Suprapubic skin (tissue), 4 donors: ENCODE measurements around the gene ZSCAN1. TPM values are rescaled to one million over a fixed set of nuclear protein-coding genes. Genes with fewer than 3 reads are reported as not detected.

Experiments used
- DNase-seq, 2 donors: peaks; one replicate each; pipeline ENCODE4 v3.0.0-alpha.2; 2019; ENCODE audit warnings: low spot score in 2 of 2
- H3K27ac ChIP-seq: fragments of 200-600 bp; sonication (generic); one replicate; pipeline ENCODE4 v1.5.1; 2019
- H3K27me3 ChIP-seq: fragments of 200-600 bp; sonication (generic); one replicate; pipeline ENCODE4 v1.5.1; 2019
- H3K36me3 ChIP-seq: fragments of 200-600 bp; sonication (generic); one replicate; pipeline ENCODE4 v1.5.1; 2019
- H3K4me1 ChIP-seq: fragments of 200-600 bp; sonication (generic); one replicate; pipeline ENCODE4 v1.5.1; 2019
- H3K4me3 ChIP-seq: fragments of 200-600 bp; sonication (generic); one replicate; pipeline ENCODE4 v1.5.1; 2019; ENCODE audit warnings: mild to moderate bottlenecking
- H3K9me3 ChIP-seq: fragments of 200-600 bp; sonication (generic); one replicate; pipeline ENCODE4 v1.5.1; 2019
- EP300 ChIP-seq: sonication (generic); formaldehyde crosslinking; IDR thresholded peaks from one replicate; pipeline ENCODE4 v1.6.1; 2017; ENCODE audit warnings: antibody characterized with exemption
- POLR2A ChIP-seq, 2 donors: fragments of 450-650 bp; IDR thresholded peaks; one replicate each; pipeline ENCODE4 v1.6.1; 2017; ENCODE audit warnings: antibody characterized with exemption in 2 of 2, mild to moderate bottlenecking in 2 of 2, moderate library complexity in 2 of 2
- POLR2AphosphoS5 ChIP-seq, 3 donors: sonication (generic); formaldehyde crosslinking; IDR thresholded peaks; one replicate each; pipeline ENCODE4 v1.6.1; 2017; ENCODE audit warnings: antibody characterized with exemption in 3 of 3
- WGBS: methylation state at CpG from one replicate; pipeline ENCODE4 v1.1.5; 2018; 5-methylcytosine and 5-hydroxymethylcytosine counted together
- total RNA-seq, 4 donors: library from RNA; depleted of rRNA; stranded (reverse); fragments of >200 nt; gene quantifications; one replicate each; pipeline ENCODE4 v1.1.0, GENCODE V29; 2016
- TF ChIP-seq, protein P1 (sequence below), 2 donors: fragments of 200-600 bp in 1 of 2; fragments of 450-650 bp in 1 of 2; sonication (generic) in 1 of 2; IDR thresholded peaks; one replicate each; pipeline ENCODE4 v1.5.1; 2016 to 2019; ENCODE audit warnings: antibody characterized with exemption in 2 of 2, mild to moderate bottlenecking in 1 of 2, moderate library complexity in 1 of 2

The ZSCAN1 gene, protein sequence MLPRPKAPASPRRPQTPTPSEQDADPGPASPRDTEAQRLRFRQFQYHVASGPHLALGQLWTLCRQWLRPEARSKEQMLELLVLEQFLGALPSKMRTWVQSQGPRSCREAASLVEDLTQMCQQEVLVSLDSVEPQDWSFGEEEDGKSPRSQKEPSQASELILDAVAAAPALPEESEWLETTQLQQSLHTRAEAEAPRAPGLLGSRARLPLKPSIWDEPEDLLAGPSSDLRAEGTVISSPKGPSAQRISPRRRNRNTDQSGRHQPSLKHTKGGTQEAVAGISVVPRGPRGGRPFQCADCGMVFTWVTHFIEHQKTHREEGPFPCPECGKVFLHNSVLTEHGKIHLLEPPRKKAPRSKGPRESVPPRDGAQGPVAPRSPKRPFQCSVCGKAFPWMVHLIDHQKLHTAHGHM
- total RNA-seq = not detected

DNA sequence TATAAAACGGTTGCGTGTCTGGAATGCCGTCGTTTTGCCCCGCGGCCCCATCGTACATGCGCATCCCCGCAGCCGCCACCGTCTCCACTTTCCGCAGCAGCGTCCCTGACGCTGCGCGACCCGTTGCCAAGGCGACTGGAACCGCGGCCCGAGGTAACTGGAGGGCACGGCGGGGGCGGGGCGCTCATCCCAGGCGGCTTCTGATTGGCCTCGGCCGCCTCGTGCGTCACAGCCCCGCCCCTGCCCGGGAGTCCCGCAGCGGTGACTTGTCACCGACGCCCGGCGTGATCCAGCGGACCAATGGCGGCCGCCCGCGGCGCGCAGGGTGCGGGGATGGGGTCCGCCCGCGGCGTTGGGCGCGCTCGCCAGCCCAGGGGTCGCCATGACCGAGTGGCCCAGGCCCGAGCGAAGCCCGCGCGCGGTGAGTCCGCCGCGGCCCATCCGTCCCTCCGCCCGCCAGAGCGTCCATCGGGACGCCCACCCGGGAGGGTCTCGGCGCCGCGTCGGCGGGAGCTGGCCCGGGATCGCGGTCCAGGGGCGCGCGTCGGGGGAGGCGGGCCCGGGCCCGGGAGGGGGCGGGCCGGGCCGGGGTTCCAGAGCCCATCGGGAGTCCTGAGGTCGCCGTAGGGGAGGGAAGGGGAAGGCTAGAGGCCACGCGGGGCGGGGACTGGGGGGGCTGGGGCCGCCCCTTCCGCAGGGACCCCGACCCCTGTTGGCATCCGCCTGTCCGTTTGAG, at the start of gene ZSCAN1:
ZSCAN1 (plus strand) TSS at position 285 of the 736 bp plus-strand sequence. CDS start 3,812 bp downstream, outside the sequence.
- H3K27ac ChIP-seq = no peak within 1 kb of the TSS
- H3K4me1 ChIP-seq = peaks cover 5% of the 10 kb centered on the region
- peak within 1 kb of the TSS; percentile 54 for H3K4me3 ChIP-seq
- H3K36me3 ChIP-seq = no peaks in the 10 kb centered on the region
- H3K9me3 ChIP-seq = peaks cover 11% of the 10 kb centered on the region
- WGBS = 7% methylated on average over 38 of the region's 101 CpGs
- TF ChIP-seq, protein P1, sequence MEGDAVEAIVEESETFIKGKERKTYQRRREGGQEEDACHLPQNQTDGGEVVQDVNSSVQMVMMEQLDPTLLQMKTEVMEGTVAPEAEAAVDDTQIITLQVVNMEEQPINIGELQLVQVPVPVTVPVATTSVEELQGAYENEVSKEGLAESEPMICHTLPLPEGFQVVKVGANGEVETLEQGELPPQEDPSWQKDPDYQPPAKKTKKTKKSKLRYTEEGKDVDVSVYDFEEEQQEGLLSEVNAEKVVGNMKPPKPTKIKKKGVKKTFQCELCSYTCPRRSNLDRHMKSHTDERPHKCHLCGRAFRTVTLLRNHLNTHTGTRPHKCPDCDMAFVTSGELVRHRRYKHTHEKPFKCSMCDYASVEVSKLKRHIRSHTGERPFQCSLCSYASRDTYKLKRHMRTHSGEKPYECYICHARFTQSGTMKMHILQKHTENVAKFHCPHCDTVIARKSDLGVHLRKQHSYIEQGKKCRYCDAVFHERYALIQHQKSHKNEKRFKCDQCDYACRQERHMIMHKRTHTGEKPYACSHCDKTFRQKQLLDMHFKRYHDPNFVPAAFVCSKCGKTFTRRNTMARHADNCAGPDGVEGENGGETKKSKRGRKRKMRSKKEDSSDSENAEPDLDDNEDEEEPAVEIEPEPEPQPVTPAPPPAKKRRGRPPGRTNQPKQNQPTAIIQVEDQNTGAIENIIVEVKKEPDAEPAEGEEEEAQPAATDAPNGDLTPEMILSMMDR (IDR thresholded peaks at IDR 0.05) = no peak
- TF ChIP-seq EP300 (no peak), POLR2AphosphoS5 (IDR thresholded peaks at IDR 0.05) (no peak), POLR2A (IDR thresholded peaks at IDR 0.05) (no peak)
- peak; percentile 73 to 89 for DNase-seq
- H3K27me3 ChIP-seq = peaks cover 32% of the 10 kb centered on the region

DNA sequence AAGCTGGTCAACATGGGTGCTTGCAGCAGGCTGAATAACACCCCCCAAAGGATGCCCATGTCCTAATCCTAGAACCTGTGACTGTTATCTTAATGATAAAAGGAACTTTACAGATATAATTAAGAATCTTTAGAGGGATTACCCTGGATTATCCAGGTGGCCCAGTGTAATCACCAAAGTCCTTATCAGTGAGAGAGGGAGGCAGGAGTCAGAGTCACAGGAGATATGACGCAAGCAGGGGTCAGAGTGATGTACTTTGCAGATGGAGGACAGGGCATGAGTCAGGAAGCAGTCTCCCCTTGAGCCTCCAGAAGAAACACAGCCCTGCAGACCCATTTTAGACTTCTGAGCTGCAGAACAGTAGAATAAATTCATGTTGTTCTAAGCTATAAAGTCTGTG, 41.0 kb upstream of the ZSCAN1 start:
- Histone ChIP-seq H3K27me3 (no peaks in the 10 kb centered on the region), H3K4me1 (no peaks in the 10 kb centered on the region), H3K36me3 (peaks cover 73% of the 10 kb centered on the region), H3K9me3 (peaks cover 32% of the 10 kb centered on the region), H3K4me3 (no peak overlapping the region), H3K27ac (no peak overlapping the region)
- WGBS = 94% methylated on average over 1 of the region's 1 CpG
- TF ChIP-seq POLR2A (IDR thresholded peaks at IDR 0.05) (no peak), POLR2AphosphoS5 (IDR thresholded peaks at IDR 0.05) (no peak), EP300 (no peak)
- TF ChIP-seq, protein P1 (IDR thresholded peaks at IDR 0.05) = no peak
- DNase-seq = no peak

DNA sequence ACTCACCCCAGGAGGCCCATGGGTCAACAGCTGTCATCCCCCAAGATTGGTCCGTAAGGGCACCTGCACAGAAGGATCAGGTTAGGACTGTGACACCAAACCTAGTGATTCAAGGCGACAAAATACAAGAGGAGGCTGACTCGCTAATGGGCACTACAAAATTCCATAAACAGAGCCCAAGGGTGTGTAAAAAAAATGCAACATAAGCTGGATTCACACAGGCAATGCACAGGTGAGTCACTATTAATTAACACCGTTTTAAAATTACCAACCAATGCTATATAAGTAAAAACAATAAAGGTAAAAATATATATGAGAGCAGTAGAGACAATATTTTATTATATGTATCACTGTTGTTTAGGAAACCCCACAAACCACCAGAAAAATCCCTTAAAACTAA, 33.1 kb upstream of the ZSCAN1 start:
- H3K27me3 ChIP-seq = no peaks in the 10 kb centered on the region
- peaks cover 26% of the 10 kb centered on the region for H3K4me1 ChIP-seq
- DNase-seq = no peak
- WGBS = 96% methylated on average over 4 of the region's 4 CpGs
- no peak for TF ChIP-seq POLR2A (IDR thresholded peaks at IDR 0.05)
- no peak for TF ChIP-seq EP300
- TF ChIP-seq POLR2AphosphoS5 (IDR thresholded peaks at IDR 0.05) = no peak
- TF ChIP-seq, protein P1 (IDR thresholded peaks at IDR 0.05) = no peak
- H3K36me3 ChIP-seq = peaks cover 58% of the 10 kb centered on the region
- H3K9me3 ChIP-seq = peaks cover 11% of the 10 kb centered on the region
- H3K4me3 ChIP-seq = no peak overlapping the region
- H3K27ac ChIP-seq = no peak overlapping the region

DNA sequence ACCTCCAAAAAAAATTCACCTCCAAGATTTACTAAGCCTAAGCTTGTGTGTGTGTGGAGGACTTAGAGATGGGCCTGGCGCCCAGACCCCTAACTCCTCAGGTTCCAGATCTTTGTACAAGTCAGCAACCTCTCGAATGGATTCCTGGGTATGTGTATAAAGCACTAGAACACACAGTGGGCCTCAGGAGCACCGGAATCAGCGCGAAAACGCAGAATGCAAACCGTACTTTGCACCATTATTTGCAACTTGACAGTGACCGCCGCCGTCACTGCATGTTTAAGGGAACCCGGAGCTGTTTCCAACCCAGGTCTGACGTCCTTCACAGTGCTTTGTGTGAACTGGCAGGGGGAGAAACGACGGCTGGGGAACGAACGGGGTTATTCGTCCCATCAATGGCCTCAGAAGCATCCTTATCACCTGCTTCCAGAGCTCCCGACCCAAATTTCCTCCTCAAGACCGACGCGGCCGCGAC, 31.9 kb upstream of the ZSCAN1 start:
- no peak for TF ChIP-seq POLR2AphosphoS5 (IDR thresholded peaks at IDR 0.05)
- TF ChIP-seq EP300 = no peak
- TF ChIP-seq, protein P1 (IDR thresholded peaks at IDR 0.05) = no peak
- no peak for TF ChIP-seq POLR2A (IDR thresholded peaks at IDR 0.05)
- DNase-seq = no peak
- H3K36me3 ChIP-seq = peaks cover 60% of the 10 kb centered on the region

More for the DNA sequence above, 31.9 kb upstream of the ZSCAN1 start:
- peaks cover 11% of the 10 kb centered on the region for H3K9me3 ChIP-seq
- peak overlapping the region; percentile 92 for H3K27ac ChIP-seq
- peak overlapping the region; percentile 95 for H3K4me3 ChIP-seq
- H3K4me1 ChIP-seq = peaks cover 26% of the 10 kb centered on the region
- 0% methylated on average over 12 of the region's 23 CpGs for WGBS
- no peaks in the 10 kb centered on the region for H3K27me3 ChIP-seq
